HepG2 (cell line): ENCODE results near the gene MBNL3. TPM values are rescaled to one million over a fixed set of nuclear protein-coding genes. Genes with fewer than 3 reads are reported as not detected.

ENCODE experiments used
- AKNA ChIP-seq: sonication (generic); formaldehyde crosslinking; IDR thresholded peaks from 2 replicates; pipeline ENCODE4 v1.4.0; 2020; ENCODE audit warnings: missing genetic modification reagents, borderline replicate concordance
- ATF4 ChIP-seq, 2 experiments: fragments of 450-650 bp in 1 of 2; sonication (generic) in 1 of 2; formaldehyde crosslinking; IDR thresholded peaks; 2 replicates each; pipeline versions ENCODE4 v1.5.0 to v1.8.0; 2020 to 2022; ENCODE audit warnings: mild to moderate bottlenecking in 1 of 2, missing genetic modification reagents in 1 of 2
- SKIL ChIP-seq: sonication (generic); formaldehyde crosslinking; IDR thresholded peaks from 2 replicates; pipeline ENCODE4 v1.8.0; 2022; ENCODE audit warnings: missing genetic modification reagents, mild to moderate bottlenecking, moderate library complexity, borderline replicate concordance
- ZNF180 ChIP-seq: sonication (generic); formaldehyde crosslinking; IDR thresholded peaks from 2 replicates; pipeline ENCODE4 v1.4.0; 2020; ENCODE audit warnings: low read depth, missing genetic modification reagents, borderline replicate concordance
- ZNF382 ChIP-seq: sonication (generic); formaldehyde crosslinking; IDR thresholded peaks from 2 replicates; pipeline ENCODE4 v1.5.0; 2020; ENCODE audit warnings: missing genetic modification reagents, mild to moderate bottlenecking, borderline replicate concordance
- ZNF605 ChIP-seq: sonication (generic); formaldehyde crosslinking; IDR thresholded peaks from 2 replicates; pipeline ENCODE4 v1.8.0; 2022; ENCODE audit warnings: mild to moderate bottlenecking, missing genetic modification reagents
- ZNF614 ChIP-seq: IDR thresholded peaks from 2 replicates; pipeline ENCODE4 v1.6.1; 2018; ENCODE audit warnings: missing biosample characterization, missing genetic modification reagents, inconsistent platforms, borderline replicate concordance
- polyA plus RNA-seq, 8 experiments: library from polyadenylated mRNA; depleted of rRNA in 3 of 8; stranded (reverse) in 7 of 8; unstranded in 1 of 8; fragments of >200 nt; fragmentation: Illumina TruSeq in 4 of 8; extraction: Trizol in 4 of 8; gene quantifications; 2 replicates each; pipeline versions ENCODE4 v1.2.1 to v1.2.3, GENCODE V29; 2011 to 2016; ENCODE audit warnings: low read depth in 4 of 8, missing spikeins in 1 of 8, mixed read lengths in 1 of 8; ENCODE audit not compliant: insufficient read depth in 1 of 8
- total RNA-seq, 5 experiments: library from RNA; depleted of rRNA; stranded (reverse); fragments of >200 nt; fragmentation: Illumina TruSeq; extraction: Trizol; gene quantifications; 2 replicates each; pipeline ENCODE4 v1.2.3, GENCODE V29; 2016; ENCODE audit warnings: low read depth in 1 of 5

Gene MBNL3
- total and polyA plus RNA-seq, 2 of the 13 experiments (the other 11 are each of a cell fraction or from before 2014, with no cell fraction given) = 155 to 257 TPM

GRCh38 chrX:132331000-132331399 is 157.8 kb downstream of the MBNL3 start (continued):
- no peak for TF ChIP-seq AKNA (CRISPR knock-in tag)
- 0 out of 2 replicates have a peak, but pooled peaks have one; percentile 45 for TF ChIP-seq ZNF614 (CRISPR knock-in tag)
- peak; percentile 81 for TF ChIP-seq SKIL (CRISPR knock-in tag)
- TF ChIP-seq ZNF382 (CRISPR knock-in tag) = no peak
- peak in 1 of 2 experiments; percentile 65; a peak in 2 of 4 replicates for TF ChIP-seq ATF4 (CRISPR knock-in tag; IDR thresholded peaks at IDR 0.05)
- TF ChIP-seq ZNF180 = no peak
- no peak for TF ChIP-seq ZNF605 (CRISPR knock-in tag)
